Kidney epithelial cell (primary cell): ENCODE data around the gene TRAPPC3. TPM values are rescaled to one million over a fixed set of nuclear protein-coding genes. Genes with fewer than 3 reads are reported as not detected.

Experiments used
- DNase-seq: peaks from one replicate; pipeline ENCODE4 v3.0.0-alpha.2; 2010; ENCODE audit warnings: low read depth
- H3K27me3 ChIP-seq: 2 replicates; pipeline ENCODE4 v1.6.0; 2011; ENCODE audit warnings: low read length; ENCODE audit not compliant: control insufficient read depth, insufficient read depth
- H3K36me3 ChIP-seq: 2 replicates; pipeline ENCODE4 v1.5.1; 2011; ENCODE audit warnings: low read length; ENCODE audit not compliant: control insufficient read depth, insufficient read depth
- H3K4me3 ChIP-seq: 2 replicates; pipeline ENCODE4 v1.5.1; 2011; ENCODE audit warnings: low read depth, mild to moderate bottlenecking, control low read depth, low read length
- total RNA-seq: library from RNA; depleted of rRNA; stranded (reverse); fragments of >200 nt; gene quantifications from 2 replicates; pipeline ENCODE4 v1.2.3, GENCODE V29; 2015
- TF ChIP-seq, protein P1 (sequence below): IDR thresholded peaks from 2 replicates; pipeline ENCODE4 v1.5.1; 2011; ENCODE audit warnings: mild to moderate bottlenecking, moderate library complexity, low read length, control low read depth, inconsistent platforms; ENCODE audit not compliant: insufficient read depth, poor library complexity, severe bottlenecking

TRAPPC3 gene
- total RNA-seq, 1 donor from 2014 or later: 105 TPM

DNA sequence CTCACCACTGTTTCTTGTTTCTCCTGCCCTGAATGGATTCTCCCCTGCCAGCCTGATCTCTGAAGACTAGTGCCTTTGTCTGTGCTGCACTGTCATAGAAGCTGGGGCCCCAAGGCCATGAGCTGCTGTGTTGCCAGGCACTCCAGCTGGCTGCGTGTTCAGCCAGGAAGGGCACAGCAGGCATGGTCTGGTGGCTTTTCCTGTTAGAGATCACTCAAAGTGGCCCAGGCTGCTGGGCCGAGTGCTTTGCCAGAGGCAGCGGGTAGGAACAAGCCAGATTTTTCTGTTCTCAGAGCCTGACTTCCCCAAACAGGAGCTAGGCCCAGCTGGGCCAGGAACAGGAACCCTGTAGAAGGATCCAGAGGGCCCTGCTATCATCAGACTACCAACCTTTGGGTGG is 55.4 kb downstream of the TRAPPC3 start:
- Histone ChIP-seq H3K27me3 (no peaks in the 10 kb centered on the region), H3K36me3 (peaks cover 10% of the 10 kb centered on the region), H3K4me3 (no peak overlapping the region)
- DNase-seq: no peak
- TF ChIP-seq, protein P1, sequence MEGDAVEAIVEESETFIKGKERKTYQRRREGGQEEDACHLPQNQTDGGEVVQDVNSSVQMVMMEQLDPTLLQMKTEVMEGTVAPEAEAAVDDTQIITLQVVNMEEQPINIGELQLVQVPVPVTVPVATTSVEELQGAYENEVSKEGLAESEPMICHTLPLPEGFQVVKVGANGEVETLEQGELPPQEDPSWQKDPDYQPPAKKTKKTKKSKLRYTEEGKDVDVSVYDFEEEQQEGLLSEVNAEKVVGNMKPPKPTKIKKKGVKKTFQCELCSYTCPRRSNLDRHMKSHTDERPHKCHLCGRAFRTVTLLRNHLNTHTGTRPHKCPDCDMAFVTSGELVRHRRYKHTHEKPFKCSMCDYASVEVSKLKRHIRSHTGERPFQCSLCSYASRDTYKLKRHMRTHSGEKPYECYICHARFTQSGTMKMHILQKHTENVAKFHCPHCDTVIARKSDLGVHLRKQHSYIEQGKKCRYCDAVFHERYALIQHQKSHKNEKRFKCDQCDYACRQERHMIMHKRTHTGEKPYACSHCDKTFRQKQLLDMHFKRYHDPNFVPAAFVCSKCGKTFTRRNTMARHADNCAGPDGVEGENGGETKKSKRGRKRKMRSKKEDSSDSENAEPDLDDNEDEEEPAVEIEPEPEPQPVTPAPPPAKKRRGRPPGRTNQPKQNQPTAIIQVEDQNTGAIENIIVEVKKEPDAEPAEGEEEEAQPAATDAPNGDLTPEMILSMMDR: no peak

DNA sequence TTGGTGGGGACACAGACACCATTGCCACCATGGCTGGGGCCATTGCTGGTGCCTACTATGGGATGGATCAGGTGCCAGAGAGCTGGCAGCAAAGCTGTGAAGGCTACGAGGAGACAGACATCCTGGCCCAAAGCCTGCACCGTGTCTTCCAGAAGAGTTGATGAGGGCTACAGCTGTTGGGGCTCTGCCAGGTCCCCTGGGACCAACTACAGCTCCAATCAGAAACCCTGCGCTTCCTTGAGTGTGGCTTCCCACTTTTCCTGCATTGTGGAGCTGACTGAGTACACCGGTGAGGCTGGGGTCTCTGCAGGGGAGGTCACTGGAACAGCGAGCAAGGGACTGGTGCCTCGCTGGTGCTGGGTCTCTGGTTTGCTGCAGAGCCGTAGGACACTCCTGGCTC is 56.1 kb downstream of the TRAPPC3 start:
- no peak for DNase-seq
- TF ChIP-seq, protein P1: no peak
- peaks cover 10% of the 10 kb centered on the region for H3K36me3 ChIP-seq
- H3K27me3 ChIP-seq: no peaks in the 10 kb centered on the region
- H3K4me3 ChIP-seq: no peak overlapping the region

DNA sequence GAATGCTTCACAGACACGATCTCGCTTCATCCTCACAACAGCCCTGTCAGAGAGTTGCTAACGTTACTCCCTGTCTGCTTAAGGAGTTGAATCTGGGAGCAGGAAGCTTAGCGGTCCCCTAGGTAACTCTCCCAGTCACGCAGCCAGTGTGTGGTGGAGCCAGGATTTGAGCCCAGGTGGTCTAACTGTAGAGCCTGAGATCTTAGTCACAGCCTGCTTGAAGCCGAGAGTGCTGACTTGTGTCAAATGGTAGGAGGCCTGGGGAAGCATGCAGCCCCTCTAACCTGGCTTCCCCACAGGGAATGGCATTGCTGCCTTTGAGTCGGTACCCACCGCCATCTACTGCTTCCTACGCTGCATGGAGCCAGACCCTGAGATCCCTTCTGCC is 56.5 kb downstream of the TRAPPC3 start:
- peaks cover 10% of the 10 kb centered on the region for H3K36me3 ChIP-seq
- no peak for DNase-seq
- TF ChIP-seq, protein P1: no peak
- no peak overlapping the region for H3K4me3 ChIP-seq
- H3K27me3 ChIP-seq: no peaks in the 10 kb centered on the region

DNA sequence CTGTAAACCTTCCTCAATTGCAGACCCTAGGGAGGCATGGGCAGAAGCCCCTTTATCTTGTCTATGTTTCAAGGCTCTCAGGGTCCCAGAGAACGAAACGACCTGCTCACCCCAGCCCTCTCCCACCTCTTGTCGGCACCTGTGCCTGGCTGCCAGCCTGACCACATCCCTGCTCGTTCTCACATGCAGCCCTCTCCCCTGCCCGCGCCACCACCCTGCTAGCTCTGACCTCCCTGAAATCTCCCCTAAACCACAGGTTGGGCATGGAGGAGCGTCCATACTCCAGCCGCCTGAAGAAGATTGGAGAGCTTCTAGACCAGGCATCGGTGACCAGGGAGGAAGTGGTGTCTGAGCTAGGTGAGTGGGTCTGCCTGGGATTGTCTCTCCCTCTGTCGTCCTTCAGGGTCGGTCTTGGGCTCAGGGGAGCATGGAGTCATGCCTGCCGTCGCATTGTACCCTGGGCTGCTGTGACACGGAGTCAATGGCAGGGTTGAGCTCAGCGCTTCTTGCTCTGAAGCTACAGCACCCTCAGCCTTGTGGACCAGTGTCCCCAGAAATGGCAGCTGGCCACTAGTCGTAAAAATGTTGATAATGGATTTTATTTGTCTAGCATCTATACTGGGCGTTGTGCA is 57.0 kb downstream of the TRAPPC3 start:
- Histone ChIP-seq H3K27me3 (no peaks in the 10 kb centered on the region), H3K4me3 (no peak overlapping the region), H3K36me3 (peaks cover 10% of the 10 kb centered on the region)
- DNase-seq: no peak
- TF ChIP-seq, protein P1: no peak

DNA sequence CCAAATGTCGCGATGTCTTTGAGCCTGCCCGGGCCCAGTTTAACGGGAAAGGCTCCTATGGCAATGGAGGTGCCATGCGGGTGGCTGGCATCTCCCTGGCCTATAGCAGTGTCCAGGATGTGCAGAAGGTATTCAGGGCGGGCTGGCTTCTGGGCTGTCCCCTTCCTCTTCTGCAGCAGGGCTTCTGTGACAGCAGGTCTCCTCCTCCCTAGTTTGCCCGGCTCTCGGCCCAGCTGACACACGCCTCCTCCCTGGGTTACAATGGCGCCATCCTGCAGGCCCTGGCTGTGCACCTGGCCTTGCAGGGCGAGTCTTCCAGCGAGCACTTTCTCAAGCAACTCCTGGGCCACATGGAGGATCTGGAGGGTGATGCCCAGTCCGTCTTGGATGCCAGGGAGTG is 57.6 kb downstream of the TRAPPC3 start:
- peaks cover 8% of the 10 kb centered on the region for H3K36me3 ChIP-seq
- no peaks in the 10 kb centered on the region for H3K27me3 ChIP-seq
- no peak for DNase-seq
- TF ChIP-seq, protein P1: no peak
- no peak overlapping the region for H3K4me3 ChIP-seq

DNA sequence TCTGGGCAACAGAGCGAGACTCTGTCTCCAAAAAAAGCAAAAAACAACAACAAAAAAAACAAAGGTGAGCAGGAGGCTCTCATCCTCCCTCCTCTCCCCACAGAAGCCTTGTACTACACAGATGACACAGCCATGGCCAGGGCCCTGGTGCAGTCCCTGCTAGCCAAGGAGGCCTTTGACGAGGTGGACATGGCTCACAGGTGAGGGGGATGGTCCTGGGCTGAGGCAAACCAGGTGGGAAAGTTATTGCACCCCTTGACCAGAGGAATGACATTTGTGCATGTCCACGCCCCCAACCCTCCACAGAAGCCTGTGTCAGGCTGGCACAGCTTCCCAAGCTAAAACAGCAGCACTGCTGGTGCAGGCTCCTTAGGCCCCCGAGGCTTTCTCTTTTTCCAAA is 58.1 kb downstream of the TRAPPC3 start:
- H3K27me3 ChIP-seq: no peaks in the 10 kb centered on the region
- peaks cover 8% of the 10 kb centered on the region for H3K36me3 ChIP-seq
- no peak for DNase-seq
- H3K4me3 ChIP-seq: no peak overlapping the region
- TF ChIP-seq, protein P1: no peak
